RWPE2 (cell line): ENCODE measurements around the gene ATP8B3.

Experiments used
- ATAC-seq: fragments of 200-7000 bp; cut with Tn5 transposase; 3 replicates; pipeline ENCODE4 v1.9.1; 2021; ENCODE audit warnings: low read depth
- DNase-seq: peaks from one replicate; pipeline ENCODE4 v3.0.0-alpha.2; 2020; ENCODE audit warnings: low spot score
- H3K27ac ChIP-seq: fragments of 450-650 bp; 2 replicates; pipeline ENCODE4 v1.5.1; 2017; ENCODE audit warnings: mild to moderate bottlenecking; ENCODE audit not compliant: poor library complexity, severe bottlenecking
- H3K27me3 ChIP-seq: fragments of 250-450 bp; sonication (Bioruptor Pico); 2 replicates; pipeline ENCODE4 v1.5.1; 2021; ENCODE audit warnings: mild to moderate bottlenecking, moderate library complexity; ENCODE audit not compliant: insufficient read depth, poor library complexity, severe bottlenecking
- H3K36me3 ChIP-seq: fragments of 250-450 bp; sonication (Bioruptor Pico); 2 replicates; pipeline ENCODE4 v1.5.1; 2020; ENCODE audit warnings: low read depth, mild to moderate bottlenecking, moderate library complexity
- H3K4me1 ChIP-seq: fragments of 250-450 bp; sonication (Bioruptor Pico); 2 replicates; pipeline ENCODE4 v1.5.1; 2021; ENCODE audit warnings: mild to moderate bottlenecking, moderate library complexity; ENCODE audit not compliant: insufficient read depth, poor library complexity, severe bottlenecking
- H3K4me3 ChIP-seq: fragments of 250-450 bp; sonication (Bioruptor Pico); 2 replicates; pipeline ENCODE4 v1.5.1; 2021; ENCODE audit warnings: mild to moderate bottlenecking, moderate library complexity; ENCODE audit not compliant: severe bottlenecking
- H3K9me3 ChIP-seq: fragments of 250-450 bp; sonication (Bioruptor Pico); 2 replicates; pipeline ENCODE4 v1.5.1; 2021; ENCODE audit warnings: mild to moderate bottlenecking, moderate library complexity; ENCODE audit not compliant: severe bottlenecking
- TF ChIP-seq, protein P1 (sequence below): fragments of 450-650 bp; IDR thresholded peaks from one replicate; pipeline ENCODE4 v1.5.1; 2017; ENCODE audit warnings: mild to moderate bottlenecking, moderate library complexity; ENCODE audit not compliant: poor library complexity, severe bottlenecking

The ATP8B3 gene

DNA sequence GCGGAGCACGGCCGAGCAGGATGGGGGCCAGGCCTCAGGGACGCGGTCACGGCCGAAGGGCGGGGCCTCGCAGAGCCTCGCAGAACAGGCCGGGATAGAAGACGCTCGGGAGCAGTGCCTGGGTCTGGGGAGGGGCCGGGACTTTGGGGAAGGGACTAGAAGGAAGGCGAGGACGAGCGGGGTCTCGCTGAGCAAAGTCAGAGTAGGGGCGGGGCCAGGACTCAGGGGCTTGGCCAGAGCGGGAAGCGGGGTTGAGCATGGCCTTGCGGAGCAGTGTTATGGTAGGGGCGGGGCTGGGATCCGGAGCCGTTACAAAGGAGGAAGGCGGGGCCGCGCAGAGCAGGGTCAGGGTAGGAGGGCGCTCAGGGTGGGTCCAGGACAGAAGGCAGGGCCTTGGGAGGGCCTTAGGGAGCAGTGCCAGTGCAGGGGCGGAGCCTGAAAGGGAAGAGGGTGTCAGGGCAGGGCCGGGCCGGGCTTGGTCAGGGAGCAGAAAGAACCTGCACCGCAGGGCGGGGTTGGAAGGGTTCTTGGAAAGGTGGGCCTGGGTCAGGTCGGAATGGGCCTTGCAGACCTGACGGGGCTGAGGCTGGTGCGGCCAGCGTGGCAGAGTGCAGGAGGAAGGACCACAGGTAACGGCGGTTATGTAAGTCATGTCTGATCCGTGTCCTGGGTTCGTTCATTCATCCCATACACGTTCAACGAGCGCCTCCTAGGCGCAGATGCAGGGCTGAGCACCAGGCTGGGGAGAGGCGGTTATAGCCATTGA lies 533 bp upstream of the ATP8B3 start:
- H3K9me3 ChIP-seq, result no peaks in the 10 kb centered on the region
- no peaks in the 10 kb centered on the region for H3K27me3 ChIP-seq
- H3K4me1 ChIP-seq, result peaks cover 5% of the 10 kb centered on the region
- ATAC-seq (peak; percentile 90), DNase-seq (peak; percentile 97)
- H3K36me3 ChIP-seq, result 0 out of 2 replicates have a peak, but pooled peaks cover 3% of the 10 kb centered on the region
- peak overlapping the region; percentile 40 for H3K27ac ChIP-seq
- TF ChIP-seq, protein P1, sequence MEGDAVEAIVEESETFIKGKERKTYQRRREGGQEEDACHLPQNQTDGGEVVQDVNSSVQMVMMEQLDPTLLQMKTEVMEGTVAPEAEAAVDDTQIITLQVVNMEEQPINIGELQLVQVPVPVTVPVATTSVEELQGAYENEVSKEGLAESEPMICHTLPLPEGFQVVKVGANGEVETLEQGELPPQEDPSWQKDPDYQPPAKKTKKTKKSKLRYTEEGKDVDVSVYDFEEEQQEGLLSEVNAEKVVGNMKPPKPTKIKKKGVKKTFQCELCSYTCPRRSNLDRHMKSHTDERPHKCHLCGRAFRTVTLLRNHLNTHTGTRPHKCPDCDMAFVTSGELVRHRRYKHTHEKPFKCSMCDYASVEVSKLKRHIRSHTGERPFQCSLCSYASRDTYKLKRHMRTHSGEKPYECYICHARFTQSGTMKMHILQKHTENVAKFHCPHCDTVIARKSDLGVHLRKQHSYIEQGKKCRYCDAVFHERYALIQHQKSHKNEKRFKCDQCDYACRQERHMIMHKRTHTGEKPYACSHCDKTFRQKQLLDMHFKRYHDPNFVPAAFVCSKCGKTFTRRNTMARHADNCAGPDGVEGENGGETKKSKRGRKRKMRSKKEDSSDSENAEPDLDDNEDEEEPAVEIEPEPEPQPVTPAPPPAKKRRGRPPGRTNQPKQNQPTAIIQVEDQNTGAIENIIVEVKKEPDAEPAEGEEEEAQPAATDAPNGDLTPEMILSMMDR, result peak; percentile 54
- H3K4me3 ChIP-seq, result peak overlapping the region; percentile 30

DNA sequence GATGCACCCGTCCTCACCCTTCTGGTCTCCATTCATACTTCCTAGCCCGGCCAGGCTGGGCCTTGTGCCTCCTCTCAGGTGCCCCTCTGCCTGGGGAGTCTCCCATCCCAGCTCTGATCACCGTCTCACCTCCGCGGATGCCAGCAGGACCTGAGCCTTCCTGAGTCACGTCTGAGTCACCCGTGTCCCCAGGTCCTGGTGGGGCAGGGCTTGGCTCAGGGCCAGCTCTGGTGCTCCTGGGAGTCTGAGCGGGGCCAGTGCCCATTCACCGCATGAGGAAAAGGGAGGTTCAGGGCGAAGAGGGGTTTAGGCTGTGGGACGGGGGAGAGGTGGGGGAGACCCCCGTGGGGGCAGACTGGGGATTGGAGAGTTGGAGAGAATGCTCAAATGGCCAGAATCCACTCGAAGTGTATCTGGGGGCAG lies 593 bp downstream of the ATP8B3 start:
- Histone ChIP-seq H3K27me3 (no peaks in the 10 kb centered on the region), H3K4me1 (peaks cover 5% of the 10 kb centered on the region), H3K36me3 (0 out of 2 replicates have a peak, but pooled peaks cover 3% of the 10 kb centered on the region), H3K9me3 (no peaks in the 10 kb centered on the region), H3K27ac (peak overlapping the region; percentile 40), H3K4me3 (peak overlapping the region; percentile 30)
- TF ChIP-seq, protein P1, result no peak
- DNase-seq (peak; percentile 91), ATAC-seq (peak; percentile 20)

DNA sequence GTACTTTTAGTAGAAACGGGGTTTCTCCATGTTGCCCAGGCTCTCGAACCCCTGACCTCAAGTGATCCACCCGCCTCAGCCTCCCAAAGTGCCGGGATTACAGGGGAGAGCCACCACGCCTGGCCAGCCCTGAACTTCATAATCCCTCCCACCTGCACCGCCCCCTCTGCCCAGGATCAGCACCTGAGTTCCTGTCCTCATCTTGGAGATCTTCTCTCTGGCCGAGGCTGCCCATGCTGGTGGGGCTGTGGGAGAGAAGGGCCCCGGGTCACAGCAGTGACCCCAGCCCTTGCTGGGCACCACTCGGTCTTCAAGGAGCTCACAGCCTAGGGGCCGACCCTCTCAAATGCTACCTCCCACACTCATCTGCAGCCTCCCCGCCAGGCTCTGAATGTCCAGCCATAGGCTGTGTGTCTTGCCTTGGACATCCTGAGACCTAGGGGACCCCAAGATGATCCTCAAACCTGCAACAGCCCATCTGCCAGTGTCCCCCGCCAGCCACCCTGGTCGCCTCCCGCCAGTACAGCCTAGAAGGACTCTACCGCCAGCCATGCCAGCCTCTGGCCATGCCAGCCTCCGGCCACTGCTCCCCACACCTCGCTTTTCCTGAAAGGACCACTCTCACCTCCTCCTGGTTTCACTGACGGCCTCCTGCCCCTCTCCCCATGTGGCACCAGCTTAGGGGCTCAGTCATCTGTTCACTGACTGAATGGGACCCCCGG lies 1.5 kb downstream of the ATP8B3 start:
- H3K4me1 ChIP-seq, result peaks cover 5% of the 10 kb centered on the region
- ATAC-seq (no peak), DNase-seq (no peak)
- peak overlapping the region; percentile 40 for H3K27ac ChIP-seq
- H3K9me3 ChIP-seq, result no peaks in the 10 kb centered on the region
- H3K4me3 ChIP-seq, result no peak overlapping the region
- TF ChIP-seq, protein P1, result no peak
- H3K27me3 ChIP-seq, result no peaks in the 10 kb centered on the region
- H3K36me3 ChIP-seq, result no peaks in the 10 kb centered on the region

DNA sequence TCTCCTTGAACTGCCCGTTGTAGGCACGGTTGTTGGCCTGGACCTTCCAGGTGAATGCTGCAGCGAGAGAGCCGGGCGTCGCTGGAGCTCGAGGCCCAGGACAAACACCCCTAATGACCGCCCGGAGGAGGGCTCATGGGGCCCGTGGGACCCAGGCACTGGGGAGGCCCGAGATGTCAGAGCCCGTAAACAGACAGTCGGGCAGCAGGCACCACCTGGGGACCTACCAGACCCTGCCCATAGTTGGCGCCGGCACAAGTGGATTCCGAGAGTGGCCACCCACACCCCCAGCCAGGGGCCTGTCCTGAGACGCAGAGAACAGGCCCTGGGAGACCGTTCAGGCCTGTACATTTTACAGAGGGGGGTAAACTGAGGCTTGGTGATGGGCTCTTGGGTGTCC lies 2.4 kb downstream of the ATP8B3 start:
- Histone ChIP-seq H3K4me3 (no peak overlapping the region), H3K9me3 (no peaks in the 10 kb centered on the region), H3K27ac (no peak overlapping the region), H3K27me3 (no peaks in the 10 kb centered on the region), H3K4me1 (peaks cover 5% of the 10 kb centered on the region), H3K36me3 (no peaks in the 10 kb centered on the region)
- DNase-seq (no peak), ATAC-seq (no peak)
- TF ChIP-seq, protein P1, result no peak
